ENCODE measurements around the gene NDRG4. TPM values are rescaled to one million over a fixed set of nuclear protein-coding genes. Genes with fewer than 3 reads are reported as not detected.

The NDRG4 gene
- total and polyA plus RNA-seq, 2 of the 13 experiments (the other 11 are each of a cell fraction or from before 2014, with no cell fraction given): 1.7 to 2.7 TPM

DNA sequence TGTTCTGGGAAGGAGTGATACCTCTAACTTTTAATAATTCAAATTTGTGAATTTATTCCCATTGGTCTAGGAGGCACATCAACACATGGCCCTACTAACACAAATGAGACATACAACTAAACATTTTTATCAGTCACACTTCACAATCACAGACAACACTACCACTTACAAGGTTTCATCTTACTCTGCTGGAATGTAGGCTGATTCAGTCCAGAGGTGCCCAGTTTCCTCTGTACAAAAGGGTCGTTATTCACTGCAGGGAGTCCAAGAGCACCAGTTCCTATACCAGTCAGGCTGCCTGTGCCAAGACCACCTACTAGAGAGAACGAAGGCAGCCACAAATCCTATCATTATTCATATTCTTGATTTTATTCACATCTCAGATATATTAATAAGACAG, 56.7 kb downstream of the NDRG4 start (continued):
- no peak for TF ChIP-seq BRF2 (CRISPR knock-in tag; IDR thresholded peaks at IDR 0.05)
- TF ChIP-seq, protein P1, sequence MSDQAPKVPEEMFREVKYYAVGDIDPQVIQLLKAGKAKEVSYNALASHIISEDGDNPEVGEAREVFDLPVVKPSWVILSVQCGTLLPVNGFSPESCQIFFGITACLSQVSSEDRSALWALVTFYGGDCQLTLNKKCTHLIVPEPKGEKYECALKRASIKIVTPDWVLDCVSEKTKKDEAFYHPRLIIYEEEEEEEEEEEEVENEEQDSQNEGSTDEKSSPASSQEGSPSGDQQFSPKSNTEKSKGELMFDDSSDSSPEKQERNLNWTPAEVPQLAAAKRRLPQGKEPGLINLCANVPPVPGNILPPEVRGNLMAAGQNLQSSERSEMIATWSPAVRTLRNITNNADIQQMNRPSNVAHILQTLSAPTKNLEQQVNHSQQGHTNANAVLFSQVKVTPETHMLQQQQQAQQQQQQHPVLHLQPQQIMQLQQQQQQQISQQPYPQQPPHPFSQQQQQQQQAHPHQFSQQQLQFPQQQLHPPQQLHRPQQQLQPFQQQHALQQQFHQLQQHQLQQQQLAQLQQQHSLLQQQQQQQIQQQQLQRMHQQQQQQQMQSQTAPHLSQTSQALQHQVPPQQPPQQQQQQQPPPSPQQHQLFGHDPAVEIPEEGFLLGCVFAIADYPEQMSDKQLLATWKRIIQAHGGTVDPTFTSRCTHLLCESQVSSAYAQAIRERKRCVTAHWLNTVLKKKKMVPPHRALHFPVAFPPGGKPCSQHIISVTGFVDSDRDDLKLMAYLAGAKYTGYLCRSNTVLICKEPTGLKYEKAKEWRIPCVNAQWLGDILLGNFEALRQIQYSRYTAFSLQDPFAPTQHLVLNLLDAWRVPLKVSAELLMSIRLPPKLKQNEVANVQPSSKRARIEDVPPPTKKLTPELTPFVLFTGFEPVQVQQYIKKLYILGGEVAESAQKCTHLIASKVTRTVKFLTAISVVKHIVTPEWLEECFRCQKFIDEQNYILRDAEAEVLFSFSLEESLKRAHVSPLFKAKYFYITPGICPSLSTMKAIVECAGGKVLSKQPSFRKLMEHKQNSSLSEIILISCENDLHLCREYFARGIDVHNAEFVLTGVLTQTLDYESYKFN (CRISPR knock-in tag; conservative IDR thresholded peaks at IDR 0.05): no peak
- peak; percentile 87 for TF ChIP-seq RBM22 (optimal IDR thresholded peaks at IDR 0.05; ENCODE audit: low read length)

Small RNA genes lying within 50 kb of the gene (small RNA-seq; reads per million reads assigned to genes)
- gene RNU6-103P (ENCODE audit: insufficient read depth in 2 of 3, insufficient read length in 3 of 3, low read depth in 2 of 3, low replicate concordance in 1 of 3) (0 reads per million in 3 experiments), gene SNORA46 (ENCODE audit: insufficient read depth in 2 of 3, insufficient read length in 3 of 3, low read depth in 2 of 3, low replicate concordance in 1 of 3) (71.2 to 750 (median 107) reads per million in 3 experiments), gene SNORA50A (ENCODE audit: insufficient read depth in 2 of 3, insufficient read length in 3 of 3, low read depth in 2 of 3, low replicate concordance in 1 of 3) (0 reads per million in 3 experiments)

Other genes starting within 250 kb of the NDRG4 start
- not detected in 2 replicates for gene PRSS54, start 205.1 kb upstream of the NDRG4 start, total RNA-seq (2016; rRNA removed; fragmentation: Illumina TruSeq; extraction: Trizol)
- gene PRSS54, start 205.1 kb upstream of the NDRG4 start, polyA plus RNA-seq (2011; rRNA removed): not detected in 2 replicates
- 19.3 and 28.4 TPM in 2 replicates for gene GINS3, start 107.7 kb upstream of the NDRG4 start, total RNA-seq (2016; rRNA removed; fragmentation: Illumina TruSeq; extraction: Trizol)
- gene GINS3, start 107.7 kb upstream of the NDRG4 start, polyA plus RNA-seq (2011; rRNA removed): 5.4 and 6.5 TPM in 2 replicates
- gene SETD6, start 15.4 kb downstream of the NDRG4 start, total RNA-seq (2016; rRNA removed; fragmentation: Illumina TruSeq; extraction: Trizol): 17.4 and 25.7 TPM in 2 replicates
- gene SETD6, start 15.4 kb downstream of the NDRG4 start, polyA plus RNA-seq (2011; rRNA removed): 24.0 and 25.9 TPM in 2 replicates
- gene CNOT1, start 129.7 kb downstream of the NDRG4 start, total RNA-seq (2016; rRNA removed; fragmentation: Illumina TruSeq; extraction: Trizol): 188 and 399 TPM in 2 replicates
- 232 and 248 TPM in 2 replicates for gene CNOT1, start 129.7 kb downstream of the NDRG4 start, polyA plus RNA-seq (2011; rRNA removed)
- 6.2 and 14.1 TPM in 2 replicates for gene SLC38A7, start 184.6 kb downstream of the NDRG4 start, total RNA-seq (2016; rRNA removed; fragmentation: Illumina TruSeq; extraction: Trizol)
- 13.2 and 17.0 TPM in 2 replicates for gene SLC38A7, start 184.6 kb downstream of the NDRG4 start, polyA plus RNA-seq (2011; rRNA removed)
- 121 and 160 TPM in 2 replicates for gene GOT2, start 234.2 kb downstream of the NDRG4 start, total RNA-seq (2016; rRNA removed; fragmentation: Illumina TruSeq; extraction: Trizol)
- gene GOT2, start 234.2 kb downstream of the NDRG4 start, polyA plus RNA-seq (2011; rRNA removed): 28.9 and 32.6 TPM in 2 replicates